Kidney tubule cell (primary cell): ENCODE data around the gene KIF2B.
"Not testable (repeated sequence)": the region's sequence is repeated elsewhere in the genome, so short reads cannot be mapped to it uniquely, and the experiment has no call there.

ENCODE experiments used
- DNase-seq: peaks from one replicate; pipeline ENCODE4 v3.0.0-alpha.2; 2018; ENCODE audit warnings: low spot score

The KIF2B gene, protein sequence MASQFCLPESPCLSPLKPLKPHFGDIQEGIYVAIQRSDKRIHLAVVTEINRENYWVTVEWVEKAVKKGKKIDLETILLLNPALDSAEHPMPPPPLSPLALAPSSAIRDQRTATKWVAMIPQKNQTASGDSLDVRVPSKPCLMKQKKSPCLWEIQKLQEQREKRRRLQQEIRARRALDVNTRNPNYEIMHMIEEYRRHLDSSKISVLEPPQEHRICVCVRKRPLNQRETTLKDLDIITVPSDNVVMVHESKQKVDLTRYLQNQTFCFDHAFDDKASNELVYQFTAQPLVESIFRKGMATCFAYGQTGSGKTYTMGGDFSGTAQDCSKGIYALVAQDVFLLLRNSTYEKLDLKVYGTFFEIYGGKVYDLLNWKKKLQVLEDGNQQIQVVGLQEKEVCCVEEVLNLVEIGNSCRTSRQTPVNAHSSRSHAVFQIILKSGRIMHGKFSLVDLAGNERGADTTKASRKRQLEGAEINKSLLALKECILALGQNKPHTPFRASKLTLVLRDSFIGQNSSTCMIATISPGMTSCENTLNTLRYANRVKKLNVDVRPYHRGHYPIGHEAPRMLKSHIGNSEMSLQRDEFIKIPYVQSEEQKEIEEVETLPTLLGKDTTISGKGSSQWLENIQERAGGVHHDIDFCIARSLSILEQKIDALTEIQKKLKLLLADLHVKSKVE

GRCh38 chr17:53822764-53823163 is at the start of gene KIF2B:
KIF2B (plus strand) TSS chr17:53822927; CDS start chr17:53823034, 107 bp downstream.
- DNase-seq: no peak

GRCh38 chr17:53780320-53780719 is 42.4 kb upstream of the KIF2B start:
- no peak for DNase-seq

GRCh38 chr17:53791551-53791950 is 31.2 kb upstream of the KIF2B start:
- DNase-seq: no peak

GRCh38 chr17:53792451-53792850 is 30.3 kb upstream of the KIF2B start:
- DNase-seq: no peak

GRCh38 chr17:53792997-53793396 is 29.7 kb upstream of the KIF2B start:
- no peak for DNase-seq

- DNase-seq: no peak
These were observed 27.9 kb upstream of the KIF2B start for GRCh38 chr17:53794875-53795274.

DNA sequence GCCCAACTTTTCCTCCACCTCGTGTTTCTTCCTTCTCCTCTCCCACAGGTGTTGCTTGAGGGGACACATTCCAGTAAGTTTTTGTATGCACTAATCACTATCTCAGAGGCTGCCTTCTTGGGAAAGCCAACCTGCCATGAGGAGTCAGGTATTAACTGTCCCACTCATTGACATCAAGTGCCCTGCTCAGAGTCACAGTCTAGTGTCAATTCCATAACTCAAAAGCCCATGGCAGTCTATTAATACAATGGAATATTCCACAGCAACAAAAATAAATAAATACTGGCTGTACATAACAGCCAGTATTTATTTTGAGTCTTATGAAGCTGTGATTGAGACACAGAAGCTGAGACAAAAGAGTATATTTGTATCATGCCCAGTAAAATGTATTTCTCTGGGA is 26.1 kb upstream of the KIF2B start:
- no peak for DNase-seq

DNA sequence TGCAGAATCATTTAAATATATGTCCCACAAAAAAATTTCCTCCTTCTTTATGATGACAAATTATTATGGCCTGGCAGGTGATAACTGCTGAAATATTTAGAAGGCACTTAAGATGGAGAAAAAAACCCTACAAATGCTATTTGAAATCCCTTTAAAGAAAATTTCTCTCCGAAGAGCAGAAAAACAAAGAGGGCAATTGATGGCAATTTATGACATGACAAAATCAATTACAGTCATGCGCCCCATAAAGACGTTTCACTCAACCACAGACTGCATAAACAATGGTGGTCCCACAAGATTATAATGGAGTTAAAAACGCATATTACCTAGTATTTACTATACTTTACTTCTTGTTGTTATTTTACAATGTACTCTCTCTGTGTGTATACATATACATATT is 25.2 kb upstream of the KIF2B start:
- no peak for DNase-seq

- peak; percentile 16 for DNase-seq
These were observed 18.3 kb upstream of the KIF2B start for GRCh38 chr17:53804437-53804836.

DNA sequence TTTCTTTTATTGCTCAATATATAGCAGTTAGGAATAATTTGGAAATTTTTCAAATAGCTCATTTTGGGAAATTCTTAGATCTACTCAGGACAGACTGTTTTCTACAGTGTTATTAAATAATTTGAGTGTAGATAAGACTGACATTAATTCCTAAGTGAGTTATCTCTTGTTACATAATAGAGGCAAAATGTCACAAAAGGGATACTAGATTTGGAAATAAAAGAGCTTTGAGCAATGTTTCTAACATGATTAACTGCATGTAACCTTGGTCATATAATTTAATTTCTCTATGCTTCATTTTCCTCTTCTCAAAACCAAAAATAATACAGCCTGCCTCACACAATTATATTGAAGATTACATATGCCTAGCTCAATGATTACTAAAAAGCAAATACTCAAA is 16.3 kb upstream of the KIF2B start:
- no peak for DNase-seq

- DNase-seq: no peak
These were observed 15.4 kb upstream of the KIF2B start for GRCh38 chr17:53807286-53807685.

DNA sequence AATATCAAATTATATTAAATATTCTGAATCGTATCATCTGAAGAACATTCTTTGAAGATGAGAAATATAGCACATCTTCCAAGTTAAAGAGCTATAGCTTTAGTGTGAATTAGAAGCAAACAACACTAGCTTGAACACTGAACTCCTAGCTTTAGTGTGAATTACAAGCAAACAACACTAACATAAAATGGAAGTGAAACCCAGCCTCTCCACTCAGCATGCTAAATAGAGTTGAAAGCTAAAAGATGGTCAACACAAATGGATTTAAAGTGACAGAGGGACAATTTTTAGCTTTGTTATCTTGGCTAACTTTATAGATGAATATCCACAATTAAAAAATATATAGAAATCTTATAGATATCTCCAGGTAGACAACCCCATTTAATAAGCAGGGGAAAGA is 4.5 kb upstream of the KIF2B start:
- DNase-seq: no peak

DNA sequence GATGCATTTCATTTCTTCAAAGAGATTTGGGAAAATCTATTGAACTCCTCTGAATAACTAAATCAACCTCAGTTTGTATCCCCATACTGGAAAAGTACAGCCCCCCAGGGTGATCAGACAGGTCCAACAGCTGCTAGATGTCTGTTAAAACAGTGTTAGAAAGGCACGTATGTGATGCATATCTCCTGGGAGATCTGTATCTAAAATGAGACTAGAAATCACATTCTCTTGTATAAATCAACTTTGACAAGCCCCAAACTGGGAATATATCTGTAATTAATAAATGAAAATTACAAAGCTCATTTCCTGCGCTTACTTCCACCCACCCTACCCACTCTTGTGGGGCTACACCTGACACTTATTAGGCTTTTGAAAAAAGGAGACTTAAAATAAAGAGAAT is 3.8 kb upstream of the KIF2B start:
- no peak for DNase-seq

- DNase-seq: no peak
These were observed 2.8 kb upstream of the KIF2B start for GRCh38 chr17:53819956-53820355.

- no peak for DNase-seq
These were observed 769 bp downstream of the KIF2B start for GRCh38 chr17:53823341-53824050.

- not testable (repeated sequence) for DNase-seq
These were observed 12.0 kb downstream of the KIF2B start for GRCh38 chr17:53834771-53835170.

DNA sequence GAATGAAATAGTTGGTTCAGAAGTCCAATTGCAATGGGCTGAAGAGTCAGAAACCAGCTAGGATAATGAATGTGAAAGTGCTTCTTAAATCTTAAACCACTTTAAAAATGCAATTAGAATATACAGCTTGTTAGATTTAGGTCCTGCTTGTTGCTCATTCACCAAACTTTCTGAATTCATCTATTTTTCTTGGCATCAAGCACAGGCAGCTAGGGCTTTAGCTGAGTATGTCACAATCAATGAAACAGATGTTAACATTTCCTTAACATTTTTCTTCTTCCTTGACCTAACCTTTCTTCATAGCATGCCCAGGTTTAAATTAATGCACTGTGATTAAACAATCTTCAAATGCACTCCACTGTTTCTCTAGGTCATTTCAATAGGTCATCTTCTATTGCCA is 14.4 kb downstream of the KIF2B start:
- DNase-seq: peak; percentile 19

DNA sequence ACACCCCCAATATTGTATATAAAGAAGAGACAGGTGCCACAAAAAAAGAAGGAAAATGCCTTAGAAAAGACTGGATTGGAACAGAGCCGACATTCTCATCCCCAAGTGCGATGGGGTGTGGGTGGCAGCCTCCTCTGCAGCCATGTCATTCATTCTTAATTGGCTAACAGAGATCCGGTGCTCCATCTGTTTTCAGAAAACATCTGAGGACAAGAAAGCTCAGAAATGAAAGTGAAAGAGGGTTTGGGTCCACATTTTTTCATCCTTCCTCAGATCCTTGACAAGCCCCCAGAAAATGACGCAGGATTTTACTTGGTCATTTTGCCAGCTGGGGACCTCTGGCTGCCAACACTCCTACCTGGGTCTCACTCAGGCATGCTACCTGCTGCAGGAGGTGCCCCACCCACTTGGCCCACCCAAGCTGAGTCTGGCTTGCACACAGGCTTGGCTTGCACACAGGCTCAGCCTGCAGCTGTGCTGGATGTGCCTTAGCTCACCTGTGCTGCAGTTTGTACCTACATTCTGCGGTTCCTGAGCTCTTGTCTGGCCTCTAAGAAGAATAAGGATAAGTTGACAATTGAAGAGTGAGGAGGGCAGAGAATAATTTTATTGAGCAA is 21.9 kb downstream of the KIF2B start:
- peak; percentile 5 for DNase-seq

- not testable (repeated sequence) for DNase-seq
These were observed 48.4 kb downstream of the KIF2B start for GRCh38 chr17:53871128-53871527.
